Measurements from ENCODE around the gene MSI2.

Gene MSI2

DNA sequence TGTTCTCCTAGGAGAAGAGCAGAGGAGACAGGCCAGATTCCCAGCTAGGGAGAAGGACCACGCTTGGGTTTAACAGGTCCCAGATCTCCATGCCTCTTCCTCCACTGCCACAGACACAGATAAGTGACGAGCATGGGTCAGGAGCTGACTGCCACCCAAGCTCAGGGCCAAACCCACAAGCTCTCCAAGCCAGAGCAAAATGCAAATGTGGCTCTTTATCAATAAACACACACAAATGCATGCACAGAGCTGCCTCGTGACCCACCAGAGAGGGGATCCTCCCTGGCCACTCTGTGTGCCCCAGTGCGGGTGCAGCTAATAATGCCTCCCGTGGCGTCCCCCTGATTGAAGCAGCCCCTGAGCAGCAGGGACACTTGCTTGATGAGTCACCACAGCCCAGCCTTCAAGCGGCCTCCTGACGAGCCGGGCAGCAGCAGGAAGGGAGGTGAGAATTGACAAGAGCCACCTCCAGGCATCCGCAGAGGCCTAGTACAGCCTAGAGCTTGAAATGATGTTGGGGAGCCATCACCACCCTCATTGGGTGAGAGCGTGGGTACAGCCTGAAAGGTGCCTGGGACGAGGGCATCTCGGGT is 344.9 kb downstream of the MSI2 start:
- Histone ChIP-seq H3K27ac (no peak overlapping the region), H3K9me3 (ENCODE audit: severe bottlenecking) (no peaks in the 10 kb centered on the region), H3K36me3 (peaks cover 62% of the 10 kb centered on the region), H3K27me3 (ENCODE audit: insufficient read depth, low read depth, severe bottlenecking) (no peaks in the 10 kb centered on the region), H3K4me3 (ENCODE audit: low read depth, low read length) (no peak overlapping the region)
- no peak for DNase-seq
- TF ChIP-seq, protein P1, sequence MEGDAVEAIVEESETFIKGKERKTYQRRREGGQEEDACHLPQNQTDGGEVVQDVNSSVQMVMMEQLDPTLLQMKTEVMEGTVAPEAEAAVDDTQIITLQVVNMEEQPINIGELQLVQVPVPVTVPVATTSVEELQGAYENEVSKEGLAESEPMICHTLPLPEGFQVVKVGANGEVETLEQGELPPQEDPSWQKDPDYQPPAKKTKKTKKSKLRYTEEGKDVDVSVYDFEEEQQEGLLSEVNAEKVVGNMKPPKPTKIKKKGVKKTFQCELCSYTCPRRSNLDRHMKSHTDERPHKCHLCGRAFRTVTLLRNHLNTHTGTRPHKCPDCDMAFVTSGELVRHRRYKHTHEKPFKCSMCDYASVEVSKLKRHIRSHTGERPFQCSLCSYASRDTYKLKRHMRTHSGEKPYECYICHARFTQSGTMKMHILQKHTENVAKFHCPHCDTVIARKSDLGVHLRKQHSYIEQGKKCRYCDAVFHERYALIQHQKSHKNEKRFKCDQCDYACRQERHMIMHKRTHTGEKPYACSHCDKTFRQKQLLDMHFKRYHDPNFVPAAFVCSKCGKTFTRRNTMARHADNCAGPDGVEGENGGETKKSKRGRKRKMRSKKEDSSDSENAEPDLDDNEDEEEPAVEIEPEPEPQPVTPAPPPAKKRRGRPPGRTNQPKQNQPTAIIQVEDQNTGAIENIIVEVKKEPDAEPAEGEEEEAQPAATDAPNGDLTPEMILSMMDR (IDR thresholded peaks at IDR 0.05; ENCODE audit: low read depth, low read length) = no peak

DNA sequence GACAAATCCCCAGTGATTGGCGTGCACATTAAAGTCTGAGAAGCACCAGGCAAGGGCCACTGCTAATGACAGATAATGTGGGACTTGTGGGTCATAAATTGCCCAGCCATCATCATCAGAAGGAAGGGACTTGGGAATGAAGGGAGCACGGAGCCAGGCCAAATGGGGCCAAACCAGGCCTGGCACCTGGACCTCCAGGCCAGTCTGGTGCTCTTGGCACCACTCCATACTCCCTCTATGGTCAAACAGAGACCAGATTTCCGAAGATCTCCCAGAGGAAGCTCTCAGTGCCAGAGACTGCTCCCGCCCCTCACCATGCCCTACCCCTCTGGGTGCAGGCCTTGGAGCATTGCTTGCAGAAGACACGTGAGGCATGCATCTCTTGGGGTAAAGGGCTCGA is 346.6 kb downstream of the MSI2 start:
- Histone ChIP-seq H3K36me3 (peaks cover 62% of the 10 kb centered on the region), H3K27me3 (ENCODE audit: insufficient read depth, low read depth, severe bottlenecking) (no peaks in the 10 kb centered on the region), H3K9me3 (ENCODE audit: severe bottlenecking) (no peaks in the 10 kb centered on the region), H3K4me3 (ENCODE audit: low read depth, low read length) (no peak overlapping the region), H3K27ac (peak overlapping the region; percentile 77)
- TF ChIP-seq, protein P1 (IDR thresholded peaks at IDR 0.05; ENCODE audit: low read depth, low read length) = no peak
- DNase-seq = no peak

GRCh38 chr17:57603546-57603945 is 347.2 kb downstream of the MSI2 start:
- Histone ChIP-seq H3K9me3 (ENCODE audit: severe bottlenecking) (no peaks in the 10 kb centered on the region), H3K27me3 (ENCODE audit: insufficient read depth, low read depth, severe bottlenecking) (no peaks in the 10 kb centered on the region), H3K27ac (peak overlapping the region; percentile 77), H3K36me3 (peaks cover 64% of the 10 kb centered on the region), H3K4me3 (ENCODE audit: low read depth, low read length) (no peak overlapping the region)
- DNase-seq = no peak
- TF ChIP-seq, protein P1 (IDR thresholded peaks at IDR 0.05; ENCODE audit: low read depth, low read length) = no peak

- TF ChIP-seq, protein P1 (IDR thresholded peaks at IDR 0.05; ENCODE audit: low read depth, low read length) = no peak
- Histone ChIP-seq H3K9me3 (ENCODE audit: severe bottlenecking) (no peaks in the 10 kb centered on the region), H3K36me3 (peaks cover 63% of the 10 kb centered on the region), H3K27me3 (ENCODE audit: insufficient read depth, low read depth, severe bottlenecking) (no peaks in the 10 kb centered on the region), H3K27ac (peak overlapping the region; percentile 77), H3K4me3 (ENCODE audit: low read depth, low read length) (no peak overlapping the region)
- no peak for DNase-seq
Measured at GRCh38 chr17:57603978-57604377, 347.7 kb downstream of the MSI2 start.

GRCh38 chr17:57604771-57605674 is 348.7 kb downstream of the MSI2 start:
- Histone ChIP-seq H3K4me3 (ENCODE audit: low read depth, low read length) (no peak overlapping the region), H3K9me3 (ENCODE audit: severe bottlenecking) (no peaks in the 10 kb centered on the region), H3K36me3 (peaks cover 61% of the 10 kb centered on the region), H3K27me3 (ENCODE audit: insufficient read depth, low read depth, severe bottlenecking) (no peaks in the 10 kb centered on the region), H3K27ac (peak overlapping the region; percentile 77)
- peak; percentile 63 for DNase-seq
- TF ChIP-seq, protein P1 (IDR thresholded peaks at IDR 0.05; ENCODE audit: low read depth, low read length) = no peak
